Spleen (tissue), 7 donors: ENCODE measurements around the gene MUC4.

Experiments
- CTCF ChIP-seq, 11 experiments: fragments of 200-600 bp in 7 of 11; fragments of 450-650 bp in 4 of 11; sonication (generic) in 4 of 11; IDR thresholded peaks in 8 of 11; conservative IDR thresholded peaks in 3 of 11; 1 replicate in 7 of 11; 2 replicates in 4 of 11; pipeline versions ENCODE4 v1.4.0 to v1.8.0; 2016 to 2021; ENCODE audit warnings: antibody characterized with exemption in 11 of 11, inconsistent platforms in 4 of 11, mild to moderate bottlenecking in 1 of 11
- POLR2A ChIP-seq, 3 donors: fragments of 450-650 bp; IDR thresholded peaks; one replicate each; pipeline ENCODE4 v1.5.1; 2017; ENCODE audit warnings: antibody characterized with exemption in 3 of 3, mild to moderate bottlenecking in 1 of 3
- POLR2AphosphoS5 ChIP-seq, 3 donors: sonication (generic); formaldehyde crosslinking; IDR thresholded peaks; one replicate each; pipeline ENCODE4 v1.5.1; 2017; ENCODE audit warnings: antibody characterized with exemption in 3 of 3
- donor health status: DM: no; HTN: no; CAD: no; lungs with moderate emphysema.
- donor health status: DM: no; HTN: no; CAD: no.
- donor health status: DM: no; HTN: no; CAD: no.

GRCh38 chr3:195753581-195753980, 58.1 kb downstream of the MUC4 start:
- no peak for TF ChIP-seq POLR2AphosphoS5 (IDR thresholded peaks at IDR 0.05)
- no peak for TF ChIP-seq CTCF (IDR thresholded peaks at IDR 0.05 in 8 of 11, conservative IDR thresholded peaks at IDR 0.05 in 3 of 11)
- TF ChIP-seq POLR2A (IDR thresholded peaks at IDR 0.05) = no peak
